Measurements from ENCODE around the gene MSH2.

MSH2 gene

GRCh38 chr2:47503481-47504070 lies 100.6 kb downstream of the MSH2 start:
- H3K9ac ChIP-seq (ENCODE audit: low read depth, low read length) = no peak overlapping the region
- DNase-seq (no peak), ATAC-seq (ENCODE audit: insufficient read depth, low read depth) (no peak)
- peaks cover 3% of the 10 kb centered on the region; the same call in 1 of the 2 replicates for H3K36me3 ChIP-seq (ENCODE audit: insufficient read depth, low read length)
- H3K27me3 ChIP-seq (ENCODE audit: insufficient read depth, low read length, poor library complexity) = no peaks in the 10 kb centered on the region
- TF ChIP-seq CTCF (IDR thresholded peaks at IDR 0.05; ENCODE audit: borderline replicate concordance, extremely low read depth, low read length, poor library complexity, severe bottlenecking) (no peak), EZH2 (IDR thresholded peaks at IDR 0.05; ENCODE audit: borderline replicate concordance, low read depth, low read length, severe bottlenecking) (no peak)
- no peak overlapping the region for H3K4me2 ChIP-seq (ENCODE audit: insufficient read depth, low read length)
- H3K4me1 ChIP-seq (ENCODE audit: insufficient read depth, low read length) = peaks cover 7% of the 10 kb centered on the region
- no peaks in the 10 kb centered on the region for H4K20me1 ChIP-seq (ENCODE audit: insufficient read depth, low read length)
- H3K27ac ChIP-seq (ENCODE audit: low read length) = no peak overlapping the region
- H3K9me3 ChIP-seq (ENCODE audit: insufficient read depth, low read length, severe bottlenecking) = peaks cover 14% of the 10 kb centered on the region
- no peaks in the 10 kb centered on the region for H3K79me2 ChIP-seq (ENCODE audit: insufficient read depth, low read length)
- H3K4me3 ChIP-seq (ENCODE audit: low read depth in 1 of 2, low read length in 2 of 2) = no peak overlapping the region
- no peak overlapping the region for H2AFZ ChIP-seq (ENCODE audit: low read depth, low read length)

GRCh38 chr2:47504174-47504810 lies 101.3 kb downstream of the MSH2 start:
- Histone ChIP-seq H3K9me3 (ENCODE audit: insufficient read depth, low read length, severe bottlenecking) (peaks cover 11% of the 10 kb centered on the region), H3K27me3 (ENCODE audit: insufficient read depth, low read length, poor library complexity) (no peaks in the 10 kb centered on the region), H3K4me3 (ENCODE audit: low read depth in 1 of 2, low read length in 2 of 2) (no peak overlapping the region), H3K9ac (ENCODE audit: low read depth, low read length) (no peak overlapping the region), H3K36me3 (ENCODE audit: insufficient read depth, low read length) (no peaks in the 10 kb centered on the region), H3K4me1 (ENCODE audit: insufficient read depth, low read length) (peaks cover 14% of the 10 kb centered on the region), H3K4me2 (ENCODE audit: insufficient read depth, low read length) (no peak overlapping the region), H3K27ac (ENCODE audit: low read length) (no peak overlapping the region), H4K20me1 (ENCODE audit: insufficient read depth, low read length) (no peaks in the 10 kb centered on the region), H3K79me2 (ENCODE audit: insufficient read depth, low read length) (no peaks in the 10 kb centered on the region), H2AFZ (ENCODE audit: low read depth, low read length) (no peak overlapping the region)
- ATAC-seq (ENCODE audit: insufficient read depth, low read depth) (no peak), DNase-seq (no peak)
- TF ChIP-seq CTCF (IDR thresholded peaks at IDR 0.05; ENCODE audit: borderline replicate concordance, extremely low read depth, low read length, poor library complexity, severe bottlenecking) (no peak), EZH2 (IDR thresholded peaks at IDR 0.05; ENCODE audit: borderline replicate concordance, low read depth, low read length, severe bottlenecking) (no peak)

- no peak for ATAC-seq (ENCODE audit: insufficient read depth, low read depth)
- H3K27ac ChIP-seq (ENCODE audit: low read length) = no peak overlapping the region
- TF ChIP-seq EZH2 (IDR thresholded peaks at IDR 0.05; ENCODE audit: borderline replicate concordance, low read depth, low read length, severe bottlenecking) (no peak), CTCF (IDR thresholded peaks at IDR 0.05; ENCODE audit: borderline replicate concordance, extremely low read depth, low read length, poor library complexity, severe bottlenecking) (no peak)
Observed at GRCh38 chr2:47506024-47506423, 103.1 kb downstream of the MSH2 start.

More at GRCh38 chr2:47506024-47506423, 103.1 kb downstream of the MSH2 start:
- Histone ChIP-seq H3K9ac (ENCODE audit: low read depth, low read length) (no peak overlapping the region), H2AFZ (ENCODE audit: low read depth, low read length) (no peak overlapping the region), H3K9me3 (ENCODE audit: insufficient read depth, low read length, severe bottlenecking) (no peaks in the 10 kb centered on the region), H3K79me2 (ENCODE audit: insufficient read depth, low read length) (no peaks in the 10 kb centered on the region), H3K36me3 (ENCODE audit: insufficient read depth, low read length) (no peaks in the 10 kb centered on the region), H3K4me2 (ENCODE audit: insufficient read depth, low read length) (no peak overlapping the region), H3K4me1 (ENCODE audit: insufficient read depth, low read length) (peaks cover 20% of the 10 kb centered on the region), H3K27me3 (ENCODE audit: insufficient read depth, low read length, poor library complexity) (no peaks in the 10 kb centered on the region), H4K20me1 (ENCODE audit: insufficient read depth, low read length) (no peaks in the 10 kb centered on the region), H3K4me3 (ENCODE audit: low read depth in 1 of 2, low read length in 2 of 2) (no peak overlapping the region)
- no peak for DNase-seq

Measured in DND-41 (cell line).